ENCODE results near the gene PSMC1. TPM values are rescaled to one million over a fixed set of nuclear protein-coding genes. Genes with fewer than 3 reads are reported as not detected.

The PSMC1 gene
- total RNA-seq, 2 donors from 2014 or later, result 108 to 122 TPM

DNA sequence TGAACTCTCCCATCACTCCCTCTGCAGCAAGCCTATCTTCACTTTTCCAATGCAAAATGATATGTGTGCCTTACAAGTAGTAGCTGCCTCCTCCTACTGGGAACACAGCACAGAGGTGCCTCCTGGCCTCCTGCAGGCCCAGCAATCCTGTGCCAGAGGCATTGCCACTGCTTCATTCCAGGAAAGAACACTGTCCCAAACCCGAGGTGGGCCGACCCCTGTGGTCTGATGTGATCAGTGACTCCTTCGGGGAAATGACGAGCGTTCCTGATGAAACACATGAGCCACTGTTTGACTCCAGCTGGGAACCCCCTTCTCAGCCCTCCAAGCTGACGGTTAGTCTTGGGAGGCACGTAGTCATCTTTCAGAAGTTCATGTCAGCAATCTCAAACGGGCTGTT, 19.5 kb downstream of the PSMC1 start:
- Mint-ChIP-seq H3K4me3 (no peak overlapping the region), H3K27ac (no peak overlapping the region), H3K36me3 (ENCODE audit: low read depth) (peaks cover 58% of the 10 kb centered on the region), H3K9me3 (no peaks in the 10 kb centered on the region), H3K27me3 (ENCODE audit: insufficient read depth) (no peaks in the 10 kb centered on the region), H3K4me1 (peaks cover 4% of the 10 kb centered on the region)
- no peak overlapping the region for H3K4me3 ChIP-seq (ENCODE audit: low read length)
- no peaks in the 10 kb centered on the region for H3K9me3 ChIP-seq (ENCODE audit: control insufficient read depth, low read length)
- H3K27me3 ChIP-seq (ENCODE audit: control insufficient read depth, insufficient read depth, low read length, poor library complexity, severe bottlenecking), result no peaks in the 10 kb centered on the region
- H3K9ac ChIP-seq (ENCODE audit: extremely low read depth, low read length, poor library complexity, severe bottlenecking), result no peak overlapping the region
- DNase-seq, result no peak
- peaks cover 43% of the 10 kb centered on the region for H3K36me3 ChIP-seq (ENCODE audit: control insufficient read depth, insufficient read depth, low read length)
- H3K27ac ChIP-seq (ENCODE audit: low read depth, low read length), result no peak overlapping the region
- TF ChIP-seq, protein P1, sequence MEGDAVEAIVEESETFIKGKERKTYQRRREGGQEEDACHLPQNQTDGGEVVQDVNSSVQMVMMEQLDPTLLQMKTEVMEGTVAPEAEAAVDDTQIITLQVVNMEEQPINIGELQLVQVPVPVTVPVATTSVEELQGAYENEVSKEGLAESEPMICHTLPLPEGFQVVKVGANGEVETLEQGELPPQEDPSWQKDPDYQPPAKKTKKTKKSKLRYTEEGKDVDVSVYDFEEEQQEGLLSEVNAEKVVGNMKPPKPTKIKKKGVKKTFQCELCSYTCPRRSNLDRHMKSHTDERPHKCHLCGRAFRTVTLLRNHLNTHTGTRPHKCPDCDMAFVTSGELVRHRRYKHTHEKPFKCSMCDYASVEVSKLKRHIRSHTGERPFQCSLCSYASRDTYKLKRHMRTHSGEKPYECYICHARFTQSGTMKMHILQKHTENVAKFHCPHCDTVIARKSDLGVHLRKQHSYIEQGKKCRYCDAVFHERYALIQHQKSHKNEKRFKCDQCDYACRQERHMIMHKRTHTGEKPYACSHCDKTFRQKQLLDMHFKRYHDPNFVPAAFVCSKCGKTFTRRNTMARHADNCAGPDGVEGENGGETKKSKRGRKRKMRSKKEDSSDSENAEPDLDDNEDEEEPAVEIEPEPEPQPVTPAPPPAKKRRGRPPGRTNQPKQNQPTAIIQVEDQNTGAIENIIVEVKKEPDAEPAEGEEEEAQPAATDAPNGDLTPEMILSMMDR (conservative IDR thresholded peaks at IDR 0.05), result no peak
- WGBS, 2 experiments (ENCODE audit: insufficient coverage in 1 of 2, insufficient read length in 1 of 2), result 89 to 90% methylated on average over 7 to 8 of the region's 8 CpGs
- no peaks in the 10 kb centered on the region for H3K4me1 ChIP-seq (ENCODE audit: control insufficient read depth, insufficient read depth, low read length)

DNA sequence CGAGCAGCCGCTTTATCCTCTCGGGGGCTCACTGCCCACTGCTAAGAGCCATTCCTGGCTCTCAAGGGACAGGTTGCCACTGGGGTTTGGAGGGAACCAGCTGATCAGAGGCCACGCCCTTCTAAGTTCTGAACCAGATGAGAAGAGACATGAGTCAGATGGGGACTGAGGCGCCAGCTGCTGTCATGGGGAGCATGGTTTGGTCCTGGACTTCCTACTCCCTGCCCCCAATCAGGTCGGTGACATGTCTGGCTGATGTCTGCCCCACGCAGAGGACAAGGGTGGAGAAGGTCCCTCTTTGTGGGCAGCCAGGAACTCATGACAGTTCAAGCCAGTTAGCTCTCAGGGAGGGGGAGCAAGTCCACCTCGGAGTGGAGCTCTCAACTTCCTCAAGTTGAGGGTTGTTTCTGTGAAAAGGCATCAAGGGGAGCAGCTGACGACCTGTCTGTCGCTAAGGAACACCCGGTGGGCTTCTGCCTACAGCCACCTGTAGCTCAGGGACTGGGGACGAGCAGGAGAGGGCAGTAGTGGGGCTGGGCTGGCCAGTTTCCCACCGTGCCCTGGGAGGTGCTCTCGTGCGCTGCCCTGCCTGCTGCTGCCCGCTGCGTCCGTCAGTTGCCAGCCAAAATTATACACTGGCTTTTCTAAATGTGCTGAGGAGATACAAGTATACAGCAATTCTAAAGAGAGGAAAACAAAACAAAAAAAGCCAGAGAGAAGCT, 20.5 kb downstream of the PSMC1 start:
- Histone ChIP-seq H3K36me3 (ENCODE audit: control insufficient read depth, insufficient read depth, low read length) (peaks cover 33% of the 10 kb centered on the region), H3K27me3 (ENCODE audit: control insufficient read depth, insufficient read depth, low read length, poor library complexity, severe bottlenecking) (no peaks in the 10 kb centered on the region), H3K9me3 (ENCODE audit: control insufficient read depth, low read length) (no peaks in the 10 kb centered on the region), H3K4me1 (ENCODE audit: control insufficient read depth, insufficient read depth, low read length) (no peaks in the 10 kb centered on the region), H3K9ac (ENCODE audit: extremely low read depth, low read length, poor library complexity, severe bottlenecking) (no peak overlapping the region), H3K4me3 (ENCODE audit: low read length) (no peak overlapping the region), H3K27ac (ENCODE audit: low read depth, low read length) (no peak overlapping the region)
- WGBS, 2 experiments (ENCODE audit: insufficient coverage in 1 of 2, insufficient read length in 1 of 2), result 82 to 84% methylated on average over 10 to 18 of the region's 18 CpGs
- H3K36me3 Mint-ChIP-seq (ENCODE audit: low read depth), result peaks cover 59% of the 10 kb centered on the region
- H3K9me3 Mint-ChIP-seq, result no peaks in the 10 kb centered on the region
- TF ChIP-seq, protein P1 (conservative IDR thresholded peaks at IDR 0.05), result peak; percentile 68
- H3K4me1 Mint-ChIP-seq, result peaks cover 4% of the 10 kb centered on the region
- H3K27me3 Mint-ChIP-seq (ENCODE audit: insufficient read depth), result no peaks in the 10 kb centered on the region
- DNase-seq, result peak; percentile 90
- no peak overlapping the region for H3K4me3 Mint-ChIP-seq
- peak overlapping the region; percentile 16 for H3K27ac Mint-ChIP-seq

DNA sequence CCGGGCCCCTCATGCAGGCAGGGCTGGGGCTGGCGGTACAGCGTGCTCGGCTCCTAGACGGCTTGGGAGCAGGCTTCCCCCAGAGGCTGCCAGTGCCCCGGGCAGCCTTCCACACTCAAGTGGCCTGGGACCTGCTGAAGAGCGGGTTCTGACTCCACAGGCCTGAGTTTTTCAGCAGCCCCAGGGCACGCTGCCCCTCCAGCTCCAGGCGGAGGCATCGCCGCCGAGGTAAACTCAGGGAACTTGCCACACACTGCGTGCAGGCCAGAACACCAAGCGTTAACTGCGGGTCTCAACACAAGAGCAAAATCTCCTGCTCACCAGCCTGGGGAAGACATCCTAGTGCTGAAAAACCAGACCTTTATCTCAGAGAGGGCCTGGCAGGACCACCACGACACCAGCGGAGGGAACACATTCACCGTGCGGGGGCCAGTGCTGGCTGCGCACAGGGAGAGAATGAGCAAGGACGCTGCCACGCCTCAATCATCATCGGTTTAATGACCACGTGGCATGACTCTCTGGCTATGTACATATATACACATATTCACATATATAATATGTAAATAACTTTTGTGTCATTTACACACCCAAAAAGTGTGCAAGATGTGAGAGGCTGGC, 21.3 kb downstream of the PSMC1 start:
- peaks cover 60% of the 10 kb centered on the region for H3K36me3 Mint-ChIP-seq (ENCODE audit: low read depth)
- TF ChIP-seq, protein P1 (conservative IDR thresholded peaks at IDR 0.05), result no peak
- H3K4me3 Mint-ChIP-seq, result no peak overlapping the region
- DNase-seq, result peak; percentile 42
- no peak overlapping the region for H3K27ac Mint-ChIP-seq
- no peak overlapping the region for H3K9ac ChIP-seq (ENCODE audit: extremely low read depth, low read length, poor library complexity, severe bottlenecking)
- H3K36me3 ChIP-seq (ENCODE audit: control insufficient read depth, insufficient read depth, low read length), result peaks cover 28% of the 10 kb centered on the region
- H3K9me3 Mint-ChIP-seq, result no peaks in the 10 kb centered on the region
- no peak overlapping the region for H3K27ac ChIP-seq (ENCODE audit: low read depth, low read length)
- H3K27me3 Mint-ChIP-seq (ENCODE audit: insufficient read depth), result no peaks in the 10 kb centered on the region
- no peaks in the 10 kb centered on the region for H3K4me1 ChIP-seq (ENCODE audit: control insufficient read depth, insufficient read depth, low read length)
- WGBS, 2 experiments (ENCODE audit: insufficient coverage in 1 of 2, insufficient read length in 1 of 2), result 90 to 91% methylated on average over 14 to 21 of the region's 24 CpGs
- H3K27me3 ChIP-seq (ENCODE audit: control insufficient read depth, insufficient read depth, low read length, poor library complexity, severe bottlenecking), result no peaks in the 10 kb centered on the region
- H3K9me3 ChIP-seq (ENCODE audit: control insufficient read depth, low read length), result no peaks in the 10 kb centered on the region
- H3K4me1 Mint-ChIP-seq, result peaks cover 4% of the 10 kb centered on the region
- no peak overlapping the region for H3K4me3 ChIP-seq (ENCODE audit: low read length)
